HG02852 (cell line): Measurements from ENCODE around the gene EFNB1.

Source experiments
- ATAC-seq: cut with Tn5 transposase; IDR thresholded peaks from one replicate; pipeline ENCODE4 v1.9.1; 2021; ENCODE audit warnings: mild to moderate bottlenecking, moderate library complexity; ENCODE audit not compliant: unreplicated experiment

EFNB1 gene

GRCh38 chrX:68842781-68843581 lies 14.2 kb downstream of the EFNB1 start:
- no peak for ATAC-seq

- no peak for ATAC-seq
Observed at GRCh38 chrX:68843992-68844391, 15.2 kb downstream of the EFNB1 start.

GRCh38 chrX:68844581-68844980 lies 15.8 kb downstream of the EFNB1 start:
- ATAC-seq, result no peak

- no peak for ATAC-seq
Observed at GRCh38 chrX:68846536-68846935, 17.7 kb downstream of the EFNB1 start.

GRCh38 chrX:68847172-68847571 lies 18.4 kb downstream of the EFNB1 start:
- ATAC-seq, result no peak

- no peak for ATAC-seq
Observed at GRCh38 chrX:68848189-68848940, 19.5 kb downstream of the EFNB1 start.

GRCh38 chrX:68851082-68851481 lies 22.3 kb downstream of the EFNB1 start:
- ATAC-seq, result no peak

GRCh38 chrX:68852046-68852445 lies 23.2 kb downstream of the EFNB1 start:
- ATAC-seq, result no peak

- ATAC-seq, result no peak
Observed at GRCh38 chrX:68853665-68854251, 24.9 kb downstream of the EFNB1 start.

- no peak for ATAC-seq
Observed at GRCh38 chrX:68865300-68865699, 36.5 kb downstream of the EFNB1 start.

- ATAC-seq, result no peak
Observed at GRCh38 chrX:68865926-68866325, 37.1 kb downstream of the EFNB1 start.

- no peak for ATAC-seq
Observed at GRCh38 chrX:68867458-68868112, 38.8 kb downstream of the EFNB1 start.

- no peak for ATAC-seq
Observed at GRCh38 chrX:68868316-68868715, 39.5 kb downstream of the EFNB1 start.

GRCh38 chrX:68868902-68869800 lies 40.3 kb downstream of the EFNB1 start:
- no peak for ATAC-seq

GRCh38 chrX:68870357-68870756 lies 41.5 kb downstream of the EFNB1 start:
- ATAC-seq, result no peak

- no peak for ATAC-seq
Observed at GRCh38 chrX:68872171-68872570, 43.4 kb downstream of the EFNB1 start.

GRCh38 chrX:68874076-68874475 lies 45.3 kb downstream of the EFNB1 start:
- no peak for ATAC-seq

GRCh38 chrX:68876731-68877130 lies 47.9 kb downstream of the EFNB1 start:
- ATAC-seq, result no peak

- no peak for ATAC-seq
Observed at GRCh38 chrX:68877606-68878005, 48.8 kb downstream of the EFNB1 start.

GRCh38 chrX:68878977-68879645 lies 50.3 kb downstream of the EFNB1 start:
- ATAC-seq, result no peak
